Pons (tissue), 1 donor: ENCODE results near the gene SLC25A39.

ENCODE experiments used
- DNase-seq: peaks from one replicate; pipeline ENCODE4 v3.0.0-alpha.2; 2016; ENCODE audit warnings: low spot score

SLC25A39 gene

DNA sequence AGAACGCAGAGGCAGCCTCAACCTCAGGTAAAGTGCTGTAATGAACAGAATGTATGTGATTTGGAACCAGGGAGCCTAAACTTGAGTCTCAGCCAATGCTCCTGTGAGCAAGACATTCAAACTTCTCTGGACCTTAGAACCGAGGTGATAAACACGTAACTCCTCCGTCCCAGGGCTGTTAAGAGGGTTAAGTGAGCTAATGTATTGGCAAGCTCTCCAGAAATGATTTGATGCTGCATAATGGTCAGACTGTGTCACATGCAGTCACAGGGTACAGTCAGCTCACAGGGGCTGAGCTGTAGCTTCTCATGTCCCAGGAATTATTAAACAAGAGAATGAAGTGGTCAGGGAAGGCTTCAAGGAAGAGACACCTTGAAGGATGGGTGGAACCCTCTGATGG, 46.6 kb downstream of the SLC25A39 start:
- no peak for DNase-seq

DNA sequence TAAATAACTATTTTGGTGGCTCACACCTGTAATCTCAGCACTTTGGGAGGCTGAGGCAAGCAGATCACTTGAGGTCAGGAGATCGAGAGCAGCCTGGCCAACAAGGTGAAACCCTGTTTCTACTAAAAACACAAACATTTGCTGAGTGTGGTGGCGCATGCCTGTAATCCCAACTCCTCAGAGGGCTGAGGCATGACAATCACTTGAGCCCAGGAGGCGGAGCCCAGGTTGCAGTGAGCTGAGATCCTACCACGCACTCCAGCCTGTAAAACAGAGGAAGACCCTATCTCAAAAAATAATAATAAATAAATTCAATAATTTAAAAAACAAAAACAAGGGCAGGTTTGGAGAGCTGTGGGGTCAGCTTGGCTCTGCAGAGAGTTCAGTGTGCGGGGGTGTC, 51.0 kb downstream of the SLC25A39 start:
- no peak for DNase-seq

DNA sequence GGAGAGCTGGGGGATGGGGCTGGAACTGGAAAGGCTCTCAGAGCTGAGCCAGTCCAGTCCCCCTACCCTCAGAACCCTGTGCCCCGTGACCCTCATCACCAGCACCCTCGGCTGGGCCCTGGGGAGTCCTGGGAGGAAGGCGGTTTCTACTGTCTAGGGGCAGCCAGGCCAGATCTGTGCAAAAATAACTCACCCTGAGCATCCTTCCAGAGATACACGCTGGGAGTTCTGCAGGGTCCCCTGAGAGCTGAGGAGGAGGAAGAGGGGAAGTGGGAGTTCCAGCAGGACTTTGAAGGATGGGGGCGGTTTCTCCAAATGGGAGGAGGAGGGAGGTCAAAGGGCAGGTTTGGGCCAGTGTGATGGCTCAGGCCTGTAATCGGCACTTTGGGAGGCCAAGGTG, 51.7 kb downstream of the SLC25A39 start:
- no peak for DNase-seq

DNA sequence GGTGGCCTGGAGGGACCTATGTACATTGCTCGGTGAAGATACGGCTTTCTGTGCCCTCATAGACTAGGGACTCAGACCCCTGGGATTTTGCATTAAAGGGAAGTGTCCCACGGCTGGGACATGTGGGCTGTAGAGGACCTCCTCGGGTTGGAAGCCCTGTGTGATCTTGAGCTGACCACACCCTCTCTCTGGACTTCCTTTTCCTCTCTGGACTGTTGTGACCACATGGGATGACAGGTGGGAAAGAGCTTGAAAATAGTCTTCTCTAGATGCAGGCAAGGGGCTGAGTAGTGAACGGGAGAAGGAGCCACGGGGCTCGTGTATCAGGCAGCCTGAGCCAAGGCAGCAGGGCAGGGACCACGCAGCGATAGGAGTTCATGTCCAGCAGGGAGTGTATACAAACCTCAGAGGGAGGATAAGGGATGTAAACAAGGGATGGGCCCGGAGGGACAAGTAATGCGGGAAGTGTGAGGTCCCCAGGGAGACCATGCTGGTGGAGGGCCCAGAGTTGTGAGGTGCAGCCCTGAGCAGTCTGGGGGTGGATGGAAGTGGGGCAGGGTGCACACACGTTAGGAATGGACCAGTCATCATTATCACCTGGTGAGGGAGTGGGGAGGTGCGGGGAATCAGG, 52.2 kb downstream of the SLC25A39 start:
- DNase-seq = no peak
